Testis (tissue), 2 donors: ENCODE data around the gene ORMDL2.

Experiments
- POLR2A ChIP-seq: fragments of 450-650 bp; IDR thresholded peaks from one replicate; pipeline ENCODE4 v1.6.1; 2017; ENCODE audit warnings: antibody characterized with exemption, mild to moderate bottlenecking, moderate library complexity
- TF ChIP-seq, protein P1 (sequence below), 3 experiments: fragments of 450-650 bp in 2 of 3; fragments of 200-600 bp in 1 of 3; sonication (generic) in 1 of 3; IDR thresholded peaks; one replicate each; pipeline ENCODE4 v1.5.1; 2016 to 2019; ENCODE audit warnings: antibody characterized with exemption in 3 of 3, mild to moderate bottlenecking in 2 of 3, moderate library complexity in 1 of 3

DNA sequence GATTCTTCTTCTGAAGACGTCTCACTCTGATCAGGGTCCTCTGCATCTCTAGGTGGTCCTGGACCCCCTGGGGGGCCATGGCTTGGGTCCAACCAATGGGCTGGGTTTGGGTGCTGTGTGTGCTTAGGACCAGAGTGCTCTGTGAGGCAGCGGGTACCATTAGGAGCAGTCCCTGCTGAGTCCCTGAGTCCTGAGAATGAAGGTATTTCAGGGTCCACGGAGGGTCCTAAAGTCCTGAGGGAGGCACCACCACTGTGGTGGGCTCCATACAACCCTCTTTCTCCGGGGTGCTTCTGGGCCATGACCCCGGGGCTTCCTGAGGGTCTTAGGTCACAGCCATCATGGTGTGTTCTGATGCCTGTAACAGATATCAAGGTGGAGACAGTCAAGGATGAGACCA, 10.5 kb downstream of the ORMDL2 start:
- TF ChIP-seq, protein P1, sequence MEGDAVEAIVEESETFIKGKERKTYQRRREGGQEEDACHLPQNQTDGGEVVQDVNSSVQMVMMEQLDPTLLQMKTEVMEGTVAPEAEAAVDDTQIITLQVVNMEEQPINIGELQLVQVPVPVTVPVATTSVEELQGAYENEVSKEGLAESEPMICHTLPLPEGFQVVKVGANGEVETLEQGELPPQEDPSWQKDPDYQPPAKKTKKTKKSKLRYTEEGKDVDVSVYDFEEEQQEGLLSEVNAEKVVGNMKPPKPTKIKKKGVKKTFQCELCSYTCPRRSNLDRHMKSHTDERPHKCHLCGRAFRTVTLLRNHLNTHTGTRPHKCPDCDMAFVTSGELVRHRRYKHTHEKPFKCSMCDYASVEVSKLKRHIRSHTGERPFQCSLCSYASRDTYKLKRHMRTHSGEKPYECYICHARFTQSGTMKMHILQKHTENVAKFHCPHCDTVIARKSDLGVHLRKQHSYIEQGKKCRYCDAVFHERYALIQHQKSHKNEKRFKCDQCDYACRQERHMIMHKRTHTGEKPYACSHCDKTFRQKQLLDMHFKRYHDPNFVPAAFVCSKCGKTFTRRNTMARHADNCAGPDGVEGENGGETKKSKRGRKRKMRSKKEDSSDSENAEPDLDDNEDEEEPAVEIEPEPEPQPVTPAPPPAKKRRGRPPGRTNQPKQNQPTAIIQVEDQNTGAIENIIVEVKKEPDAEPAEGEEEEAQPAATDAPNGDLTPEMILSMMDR (IDR thresholded peaks at IDR 0.05): no peak
- no peak for TF ChIP-seq POLR2A
